HG02763 (cell line): ENCODE results near the gene CIAO1.
"Not testable (repeated sequence)": the region's sequence is repeated elsewhere in the genome, so short reads cannot be mapped to it uniquely, and the experiment has no call there.

ENCODE experiments used
- ATAC-seq: cut with Tn5 transposase; IDR thresholded peaks from one replicate; pipeline ENCODE4 v1.9.1; 2021; ENCODE audit warnings: mild to moderate bottlenecking, moderate library complexity; ENCODE audit not compliant: unreplicated experiment

Gene CIAO1

DNA sequence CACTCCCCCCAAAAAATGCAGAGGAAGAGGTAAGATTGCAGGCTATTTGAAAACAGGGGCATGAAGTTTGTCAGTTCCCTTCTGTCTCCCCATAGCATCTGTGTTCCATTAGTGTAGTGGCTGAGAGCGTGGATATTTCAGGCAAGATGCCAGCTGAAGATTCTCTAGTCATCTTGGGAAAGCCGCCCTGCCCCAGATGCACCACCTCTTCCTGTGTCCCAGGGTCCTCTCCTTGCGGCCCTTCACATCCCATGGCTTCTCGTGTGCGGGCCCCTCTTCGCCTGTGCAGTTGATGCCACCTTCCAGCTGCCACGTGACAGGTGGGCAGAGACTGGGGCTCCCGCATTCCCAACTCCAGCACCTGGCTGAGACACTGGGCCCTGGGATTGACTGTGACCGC lies 16.4 kb upstream of the CIAO1 start:
- ATAC-seq, result no peak

DNA sequence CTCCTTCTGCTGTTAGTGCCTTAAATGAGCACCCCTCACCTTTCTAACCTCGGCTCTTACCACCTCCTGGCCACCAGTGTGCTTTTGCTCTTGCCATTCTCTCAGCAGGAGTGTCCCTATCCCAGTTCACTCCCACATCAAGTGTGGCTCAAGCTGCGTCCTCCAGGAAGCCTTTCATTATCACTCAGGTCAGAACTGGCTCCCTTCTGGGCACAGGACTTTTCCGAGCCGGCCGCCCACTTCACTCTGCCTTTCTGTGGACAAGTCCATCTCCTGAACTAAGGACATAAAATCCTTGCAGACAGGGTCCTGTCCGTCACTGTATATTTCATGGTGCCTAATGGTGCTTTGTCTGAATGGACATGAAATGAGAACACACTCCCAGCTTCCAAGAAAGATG lies 15.8 kb upstream of the CIAO1 start:
- ATAC-seq, result no peak

GRCh38 chr2:96251721-96252292 lies 14.2 kb upstream of the CIAO1 start:
- no peak for ATAC-seq

DNA sequence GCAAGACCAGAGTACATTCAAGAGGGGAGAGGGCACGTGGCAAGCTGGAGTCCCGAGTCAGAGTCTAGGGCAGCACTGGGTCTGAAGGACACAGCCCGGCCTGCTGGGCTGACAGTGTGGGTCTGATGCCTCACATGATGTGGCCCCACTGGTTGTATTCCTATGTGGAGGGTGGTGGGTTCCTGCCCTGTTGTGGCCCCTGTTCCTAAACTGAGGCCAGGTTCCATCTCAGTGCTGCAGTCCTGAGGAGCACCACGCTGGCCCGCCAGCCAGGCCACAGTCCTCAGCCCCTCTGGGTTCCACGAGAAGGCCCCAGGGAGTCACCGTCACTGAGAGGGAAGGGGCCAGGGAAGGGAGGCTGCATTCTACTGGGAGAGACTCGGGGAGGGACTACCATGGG lies 13.5 kb upstream of the CIAO1 start:
- ATAC-seq, result no peak

DNA sequence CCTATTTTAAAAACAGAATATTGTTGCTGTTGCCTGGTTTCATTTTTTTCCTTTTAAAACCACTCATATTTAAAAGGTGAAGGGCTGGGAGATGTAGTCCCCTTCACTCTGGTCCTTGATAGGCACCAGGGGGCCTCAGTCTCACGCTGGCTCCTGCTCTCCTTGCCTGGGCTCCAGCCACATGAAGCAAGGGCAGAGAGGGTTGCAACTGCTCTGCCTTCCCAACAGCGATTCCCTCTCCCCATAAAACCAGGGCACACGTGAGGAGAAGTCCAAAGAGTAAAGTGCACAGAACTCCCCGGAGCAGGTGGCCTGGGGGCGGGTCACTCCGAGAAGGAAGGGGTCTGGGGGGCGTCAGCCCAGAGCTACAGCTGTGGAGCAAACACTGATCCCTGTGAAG lies 13.0 kb upstream of the CIAO1 start:
- no peak for ATAC-seq

DNA sequence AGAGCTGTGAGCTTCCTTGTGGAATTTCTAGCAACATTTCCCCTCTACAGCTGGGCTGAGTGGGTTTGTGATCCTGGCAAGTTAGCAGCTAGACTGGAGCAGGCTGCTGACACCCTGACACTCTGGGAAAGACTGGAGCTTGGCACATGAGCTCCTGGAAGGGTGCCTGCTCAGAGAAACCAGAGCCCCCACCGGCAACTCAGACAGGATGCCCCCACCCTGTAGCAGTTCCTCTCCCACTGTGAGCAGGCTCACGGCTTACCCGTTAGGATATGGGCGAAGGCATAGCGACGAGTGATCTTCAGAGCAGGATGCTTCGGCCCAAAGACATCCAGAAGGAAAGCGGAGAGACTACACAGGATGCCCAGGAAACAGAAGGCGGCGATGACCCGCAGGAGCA lies 11.5 kb upstream of the CIAO1 start:
- ATAC-seq, result no peak

- ATAC-seq, result no peak
Measured at GRCh38 chr2:96256611-96257113, 9.4 kb upstream of the CIAO1 start.

DNA sequence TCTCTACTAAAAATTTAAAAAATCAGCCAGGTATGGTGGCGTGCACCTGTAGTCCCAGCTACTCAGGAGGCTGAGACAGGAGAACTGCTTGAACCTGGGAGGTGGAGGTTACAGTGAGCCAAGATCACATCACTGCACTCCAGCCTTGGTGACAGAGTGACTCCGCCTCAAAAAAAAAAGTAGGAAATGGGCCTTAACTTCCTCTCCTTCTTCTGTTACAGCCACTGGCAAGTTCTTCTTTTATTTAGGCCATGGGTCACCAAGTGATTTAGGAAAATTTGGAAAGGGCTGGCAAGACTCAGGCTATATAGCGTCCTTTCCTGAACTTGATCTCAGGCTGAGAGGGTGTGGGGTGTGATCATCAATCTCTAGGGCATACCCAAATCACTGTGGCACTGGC lies 8.3 kb upstream of the CIAO1 start:
- ATAC-seq, result not testable (repeated sequence)

- ATAC-seq, result no peak
Measured at GRCh38 chr2:96258166-96259022, 7.6 kb upstream of the CIAO1 start.

- no peak for ATAC-seq
Measured at GRCh38 chr2:96259497-96259921, 6.5 kb upstream of the CIAO1 start.

- no peak for ATAC-seq
Measured at GRCh38 chr2:96260387-96261260, 5.4 kb upstream of the CIAO1 start.

- no peak for ATAC-seq
Measured at GRCh38 chr2:96261328-96262003, 4.6 kb upstream of the CIAO1 start.

- no peak for ATAC-seq
Measured at GRCh38 chr2:96262306-96262705, 3.7 kb upstream of the CIAO1 start.

- no peak for ATAC-seq
Measured at GRCh38 chr2:96264086-96264485, 1.9 kb upstream of the CIAO1 start.

DNA sequence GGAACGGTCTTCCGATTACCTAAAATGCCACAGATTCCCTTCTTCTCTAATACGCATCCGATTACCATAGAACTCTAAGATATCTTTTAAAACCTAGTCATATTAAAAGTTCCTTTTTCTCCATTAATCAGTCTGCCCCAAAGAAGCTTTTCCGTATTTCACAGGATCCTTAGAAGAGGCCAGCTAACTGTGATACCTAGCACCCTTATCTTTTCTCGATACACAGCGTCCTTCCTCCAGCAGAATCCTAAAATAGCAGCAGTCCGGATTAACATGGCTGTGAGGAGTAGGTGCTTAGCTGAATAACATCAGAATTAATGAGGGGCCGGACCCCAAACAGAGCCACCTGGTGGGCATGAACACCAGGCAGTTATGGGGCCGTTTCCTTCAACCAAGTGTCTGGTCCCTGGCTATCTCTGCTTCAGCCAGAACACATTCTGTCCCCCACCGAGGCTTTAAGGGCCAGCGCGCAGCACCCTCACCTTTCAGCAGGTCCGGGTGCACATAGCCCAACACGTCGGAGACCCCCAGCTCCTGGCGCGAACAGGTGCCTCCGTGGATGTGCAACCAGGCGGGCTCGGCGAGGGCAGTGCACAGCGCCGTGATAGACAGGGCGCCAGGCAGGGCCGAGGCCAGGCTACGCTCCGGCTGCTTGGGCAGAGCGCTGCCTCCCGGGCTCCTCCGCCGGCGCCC lies 1.2 kb upstream of the CIAO1 start:
- no peak for ATAC-seq

- ATAC-seq, result peak; percentile 15
Measured at GRCh38 chr2:96265349-96265839, 631 bp upstream of the CIAO1 start.

GRCh38 chr2:96267159-96267971 lies 1.3 kb downstream of the CIAO1 start:
- no peak for ATAC-seq

- ATAC-seq, result no peak
Measured at GRCh38 chr2:96271995-96272394, 6.0 kb downstream of the CIAO1 start.

DNA sequence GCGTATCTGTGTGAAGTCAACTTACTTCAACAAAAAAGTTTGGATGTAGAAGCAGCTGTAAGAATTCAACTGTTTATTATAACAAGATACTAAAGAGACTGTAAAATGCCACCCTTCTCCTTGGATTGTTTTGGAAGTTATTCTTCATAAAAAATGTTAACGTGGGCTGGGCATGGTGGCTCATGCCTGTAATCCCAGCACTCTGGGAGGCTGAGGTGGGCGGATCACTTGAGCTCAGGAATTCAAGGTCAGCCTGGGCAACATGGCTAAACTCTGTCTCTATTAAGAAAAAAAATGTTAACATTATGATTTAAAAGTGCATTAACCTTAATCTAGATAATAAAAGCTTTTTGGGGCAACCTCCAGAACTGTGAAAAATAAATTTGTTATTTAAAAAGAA lies 7.7 kb downstream of the CIAO1 start:
- no peak for ATAC-seq
